GM19023 (cell line): ENCODE measurements around the gene ZNF462.

Source experiments
- ATAC-seq: cut with Tn5 transposase; IDR thresholded peaks from one replicate; pipeline ENCODE4 v1.9.1; 2021; ENCODE audit warnings: mild to moderate bottlenecking, moderate library complexity; ENCODE audit not compliant: unreplicated experiment

ZNF462 gene

DNA sequence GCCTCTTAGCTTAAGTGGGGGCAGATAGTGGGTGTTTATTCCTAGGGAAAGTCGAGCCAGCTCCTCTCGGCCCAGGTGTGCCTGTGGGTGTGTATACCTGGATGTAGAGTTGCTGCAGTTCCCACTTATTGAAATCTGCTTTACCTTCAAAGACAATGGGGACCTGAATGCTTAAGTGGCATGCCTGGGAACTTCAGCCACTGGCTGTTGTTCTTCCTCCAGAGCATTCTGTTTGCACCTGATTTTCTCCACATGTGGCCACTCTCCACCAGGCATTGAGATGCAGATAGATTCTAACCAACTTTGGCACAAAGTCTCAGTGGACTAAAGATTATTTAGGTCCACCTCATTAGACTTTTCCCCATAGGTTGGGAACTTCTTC is 186.8 kb downstream of the ZNF462 start:
- no peak for ATAC-seq

DNA sequence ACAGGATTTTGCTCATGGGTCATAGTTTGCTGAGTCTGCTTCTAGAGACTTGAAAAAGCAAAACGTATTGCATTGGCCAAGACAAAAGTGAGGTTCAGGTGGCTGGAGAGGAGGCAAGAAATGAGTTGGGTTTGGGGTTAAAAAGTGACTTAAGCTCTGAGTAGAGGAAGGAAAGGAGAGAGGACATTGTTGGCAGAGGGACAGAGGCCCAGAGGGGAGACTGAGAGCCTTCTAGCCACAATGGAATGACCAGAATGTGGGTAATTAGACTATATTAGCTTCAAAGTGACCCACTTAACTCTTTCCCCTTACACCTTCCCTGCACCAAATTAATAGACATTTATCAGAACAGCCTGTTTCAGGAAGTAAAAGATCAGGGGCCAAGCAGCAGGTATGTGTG is 188.4 kb downstream of the ZNF462 start:
- no peak for ATAC-seq

DNA sequence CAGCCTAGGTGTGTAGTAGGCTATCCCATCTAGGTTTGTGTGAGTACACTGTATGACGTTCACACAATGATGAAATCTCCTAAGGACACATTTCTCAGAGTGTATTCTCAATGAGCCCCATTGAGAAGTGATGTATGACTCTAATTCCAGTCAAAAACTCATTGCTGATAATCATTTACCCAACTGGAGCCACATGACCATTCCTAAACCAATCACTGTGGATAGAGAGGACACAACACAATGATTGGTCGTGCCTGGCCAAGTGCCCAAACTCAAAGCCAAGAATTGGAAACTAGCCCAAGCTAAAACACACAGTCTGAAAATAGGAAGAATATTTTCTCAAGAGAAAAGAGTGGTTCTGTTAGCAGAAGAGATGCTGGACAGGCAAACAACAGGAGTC is 191.2 kb downstream of the ZNF462 start:
- ATAC-seq = no peak

DNA sequence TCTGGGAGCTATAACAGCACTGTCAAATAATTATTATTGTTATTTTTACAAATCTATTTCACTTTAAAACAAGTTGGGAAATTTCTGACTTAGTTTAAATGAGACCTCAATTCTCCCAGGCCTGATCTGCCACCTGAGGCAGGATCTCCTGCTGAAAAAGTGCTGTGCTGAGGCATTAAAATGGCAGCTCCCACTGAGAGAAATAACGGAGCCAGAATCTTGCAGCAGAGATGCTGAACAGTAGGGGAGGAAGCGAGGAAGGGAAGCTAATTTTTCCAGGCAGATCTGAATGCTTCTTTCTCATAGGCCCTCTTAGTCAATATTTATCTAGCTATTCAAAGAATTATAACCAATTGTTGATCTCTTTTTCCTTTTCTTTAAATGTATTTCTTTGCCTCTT is 196.3 kb downstream of the ZNF462 start:
- no peak for ATAC-seq

DNA sequence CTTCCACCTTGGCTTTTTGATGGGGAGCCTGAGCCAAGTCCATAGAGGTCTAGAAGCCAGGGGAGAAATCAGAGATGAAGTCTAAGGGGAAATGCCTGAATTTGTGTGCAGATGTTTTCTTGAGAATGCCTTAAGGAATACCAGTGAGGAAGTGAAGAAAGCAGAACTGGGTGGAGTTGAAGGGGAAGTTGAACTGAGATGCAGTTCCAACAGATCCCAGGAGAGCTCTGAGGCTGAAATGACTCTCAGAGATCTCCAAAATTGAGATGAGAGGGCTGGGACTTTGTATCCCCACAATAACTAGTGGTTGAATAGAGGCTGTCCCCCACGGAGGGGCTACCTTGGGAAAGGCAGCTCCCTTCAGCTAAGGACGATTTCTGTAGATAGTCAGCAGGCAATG is 197.1 kb downstream of the ZNF462 start:
- ATAC-seq = no peak
